HG03039 (cell line): ENCODE data around the gene CERS6.
"Not testable (repeated sequence)": the region's sequence is repeated elsewhere in the genome, so short reads cannot be mapped to it uniquely, and the experiment has no call there.

ENCODE experiments used
- ATAC-seq: cut with Tn5 transposase; IDR thresholded peaks from one replicate; pipeline ENCODE4 v1.9.1; 2021; ENCODE audit warnings: mild to moderate bottlenecking, moderate library complexity; ENCODE audit not compliant: unreplicated experiment

The CERS6 gene, protein sequence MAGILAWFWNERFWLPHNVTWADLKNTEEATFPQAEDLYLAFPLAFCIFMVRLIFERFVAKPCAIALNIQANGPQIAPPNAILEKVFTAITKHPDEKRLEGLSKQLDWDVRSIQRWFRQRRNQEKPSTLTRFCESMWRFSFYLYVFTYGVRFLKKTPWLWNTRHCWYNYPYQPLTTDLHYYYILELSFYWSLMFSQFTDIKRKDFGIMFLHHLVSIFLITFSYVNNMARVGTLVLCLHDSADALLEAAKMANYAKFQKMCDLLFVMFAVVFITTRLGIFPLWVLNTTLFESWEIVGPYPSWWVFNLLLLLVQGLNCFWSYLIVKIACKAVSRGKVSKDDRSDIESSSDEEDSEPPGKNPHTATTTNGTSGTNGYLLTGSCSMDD

DNA sequence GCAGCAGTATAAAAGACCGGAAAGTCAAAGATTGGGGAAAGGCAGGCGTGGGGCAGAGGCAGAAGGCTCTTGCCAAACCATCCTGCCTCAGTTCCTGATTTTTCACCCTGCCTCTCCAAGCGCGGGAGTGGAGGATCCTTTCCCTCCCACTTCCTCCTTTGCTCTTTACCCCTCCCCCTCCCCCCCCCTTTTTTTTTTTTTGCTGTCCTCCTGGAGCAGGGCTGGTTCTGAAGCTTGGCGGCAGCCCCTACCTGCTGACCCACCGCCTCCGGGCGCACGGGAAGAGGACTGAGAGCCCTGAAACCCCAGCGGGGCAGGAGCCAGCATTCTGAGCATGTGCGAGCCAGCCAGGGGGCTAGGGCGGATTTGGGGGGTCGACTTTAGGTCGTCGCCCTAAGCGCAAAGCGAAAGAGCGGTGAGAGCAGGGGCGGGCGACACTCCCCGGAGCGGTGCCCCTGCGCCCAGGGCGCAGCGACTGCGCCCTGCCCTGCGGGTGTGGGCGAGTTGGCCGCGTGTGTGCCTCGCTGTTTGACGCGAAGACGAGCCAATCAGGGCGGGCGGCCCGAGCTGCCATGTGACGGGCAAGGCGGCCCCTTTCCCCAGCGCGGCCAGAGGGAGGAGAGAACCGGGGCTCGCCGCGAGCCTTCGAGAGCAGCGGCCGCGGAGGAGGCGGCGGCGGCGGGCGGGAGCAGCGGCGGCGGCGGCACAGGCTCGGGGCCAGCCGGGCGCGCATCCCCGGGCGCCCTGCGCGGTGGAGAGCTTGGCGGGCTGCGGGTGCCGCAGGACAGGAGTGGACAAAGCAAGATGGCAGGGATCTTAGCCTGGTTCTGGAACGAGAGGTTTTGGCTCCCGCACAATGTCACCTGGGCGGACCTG, at the start of gene CERS6:
TSS of gene CERS6 (plus strand) at position 628 of the 876 bp plus-strand sequence. CDS start at position 805, 177 bp downstream.
- ATAC-seq, result peak; percentile 92

DNA sequence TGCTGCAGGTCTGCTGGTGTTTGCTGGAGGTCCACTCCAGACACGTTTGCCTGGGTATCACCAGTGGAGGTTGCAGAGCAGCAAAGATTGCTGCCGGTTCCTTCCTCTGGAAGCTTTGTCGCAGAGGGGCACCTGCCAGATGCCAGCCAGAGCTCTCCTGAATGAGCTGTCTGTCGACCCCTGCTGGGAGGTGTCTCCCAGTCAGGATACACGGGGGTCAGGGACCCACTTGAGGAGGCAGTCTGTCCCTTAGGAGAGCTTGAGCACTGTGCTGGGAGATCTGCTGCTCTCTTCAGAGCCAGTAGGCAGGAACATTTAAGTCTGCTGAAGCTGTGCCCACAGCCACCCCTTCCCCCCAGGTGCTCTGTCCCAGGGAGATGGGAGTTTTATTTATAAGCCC, 43.8 kb upstream of the CERS6 start:
- not testable (repeated sequence) for ATAC-seq

DNA sequence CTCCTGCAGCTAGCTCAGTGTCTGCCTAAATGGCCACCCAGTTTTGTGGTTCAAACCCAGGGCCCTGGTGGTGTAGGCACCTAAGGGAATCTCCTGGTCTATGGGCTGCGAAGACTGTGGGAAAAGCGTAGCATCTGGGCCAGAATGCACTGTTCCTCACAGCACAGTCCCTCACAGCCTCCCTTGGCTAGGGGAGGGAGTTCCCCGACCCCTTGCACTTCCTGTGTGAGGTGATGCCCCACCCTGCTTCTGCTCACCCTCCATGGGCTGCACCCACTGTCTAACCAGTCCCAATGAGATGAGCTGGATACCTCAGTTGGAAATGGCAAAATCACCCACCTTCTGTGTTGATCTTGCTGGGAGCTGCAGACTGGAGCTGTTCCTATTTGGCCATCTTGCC, 43.0 kb upstream of the CERS6 start:
- ATAC-seq, result not testable (repeated sequence)

DNA sequence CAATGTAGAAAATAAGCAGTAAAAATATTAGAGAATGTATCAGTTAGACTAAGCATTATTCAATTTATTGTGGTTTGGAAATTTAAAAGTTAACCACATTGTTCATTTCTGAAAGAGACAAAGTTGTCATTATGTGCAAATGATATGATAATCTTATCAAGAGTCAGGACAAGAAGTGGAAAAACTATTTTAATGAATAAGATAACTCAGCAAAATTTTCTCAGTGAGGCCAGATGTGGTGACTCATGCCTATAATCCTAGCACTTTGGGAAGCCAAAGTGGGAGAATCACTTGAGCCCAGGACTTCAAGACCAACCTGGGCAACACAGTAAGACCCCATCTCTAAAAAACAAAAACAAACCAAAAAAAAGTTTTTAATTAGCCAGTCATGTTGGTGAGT, 39.5 kb upstream of the CERS6 start:
- no peak for ATAC-seq

DNA sequence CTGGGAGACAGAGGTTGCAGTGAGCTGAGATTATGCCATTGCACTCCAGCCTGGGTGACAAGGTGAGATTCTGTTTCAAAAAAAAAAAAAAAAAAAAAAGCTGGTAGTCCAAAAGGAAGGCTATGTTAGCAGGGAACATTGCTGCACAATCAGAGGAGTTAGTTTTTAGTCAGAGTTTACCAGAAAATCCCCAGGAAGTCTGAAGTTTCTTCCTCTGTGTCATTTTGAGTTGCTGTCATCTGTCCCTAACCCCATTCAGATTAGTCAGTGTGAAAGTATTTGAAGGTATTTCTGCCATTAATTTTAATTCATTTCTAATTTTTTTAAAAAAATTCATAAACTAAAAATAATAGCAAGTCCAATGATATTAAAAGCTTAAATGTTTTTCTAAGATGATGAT, 33.5 kb upstream of the CERS6 start:
- peak; percentile 84 for ATAC-seq

DNA sequence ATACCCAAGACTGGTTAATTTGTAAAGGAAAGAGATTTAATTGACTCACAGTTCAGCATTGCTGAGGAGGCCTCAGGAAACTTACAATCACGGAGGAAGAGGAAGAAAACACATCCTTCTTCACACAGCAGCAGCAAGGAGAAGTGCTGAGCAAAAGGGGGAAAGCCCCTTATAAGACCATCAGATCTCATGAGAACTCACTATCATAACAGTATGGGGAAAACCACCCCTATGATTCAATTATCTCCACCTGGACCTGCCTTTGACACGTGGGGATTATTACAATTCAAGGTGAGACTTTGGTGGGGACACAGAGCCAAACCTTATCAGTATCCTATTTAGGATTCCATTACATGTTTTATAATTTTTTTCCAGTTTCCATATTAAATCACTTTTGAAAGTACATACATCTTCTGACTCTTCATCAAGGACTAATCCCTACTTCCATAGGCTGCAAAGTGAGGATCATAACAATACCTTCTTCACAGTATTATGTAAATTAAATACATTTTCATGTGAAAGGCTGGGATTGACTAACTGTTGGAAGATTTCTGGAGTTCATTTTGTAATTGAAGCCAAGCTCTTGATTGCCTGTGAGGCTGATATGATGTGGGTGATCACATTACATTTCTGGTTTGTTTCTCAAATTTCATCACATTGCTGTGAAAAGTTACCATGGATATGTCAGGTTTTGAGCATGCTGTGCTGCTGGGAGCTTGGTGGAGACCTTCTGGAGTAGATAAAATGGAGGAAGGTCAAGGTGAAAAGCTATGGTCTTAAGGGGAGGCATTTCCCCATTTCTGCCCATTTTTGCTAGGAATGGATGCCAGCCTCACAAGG, 31.7 kb upstream of the CERS6 start:
- ATAC-seq, result no peak

DNA sequence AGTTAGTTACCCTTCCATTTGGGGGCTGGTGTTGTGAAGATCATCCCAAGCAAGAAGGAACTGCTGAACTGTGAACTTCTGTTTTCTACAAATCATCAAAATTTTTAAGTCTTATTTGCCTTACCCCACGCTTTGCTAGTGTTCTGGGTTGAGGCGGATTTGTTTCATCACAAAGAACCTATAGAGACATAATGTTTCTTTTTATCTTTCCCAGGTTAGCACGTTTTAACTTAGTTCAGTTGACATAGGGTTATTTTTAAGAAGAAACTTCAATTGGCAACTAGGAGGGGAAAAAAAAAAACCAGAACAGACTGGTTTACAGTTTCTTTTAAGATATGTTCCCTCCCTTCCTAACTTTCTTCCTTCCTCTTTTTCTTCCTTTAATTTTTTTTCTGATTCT, 31.1 kb upstream of the CERS6 start:
- ATAC-seq, result no peak

DNA sequence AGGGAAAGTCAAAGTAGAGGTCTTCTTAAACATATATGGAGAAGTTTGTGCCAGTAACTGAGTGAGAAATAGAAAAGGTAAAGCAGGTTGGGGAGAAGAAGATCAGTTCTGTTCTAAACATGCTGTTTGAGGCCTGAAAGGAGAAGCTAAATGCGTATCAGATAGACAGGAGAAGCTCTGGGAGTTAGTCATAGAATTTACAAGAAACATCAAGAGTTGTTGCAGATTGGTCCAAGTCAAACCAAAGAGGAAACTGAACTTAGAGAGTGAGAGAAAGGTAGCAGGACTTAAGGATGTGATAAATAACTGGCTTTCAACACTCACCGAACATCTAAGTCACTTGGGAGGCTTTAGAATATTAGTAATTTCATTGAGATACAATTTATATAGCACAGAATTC, 29.2 kb upstream of the CERS6 start:
- ATAC-seq, result no peak

DNA sequence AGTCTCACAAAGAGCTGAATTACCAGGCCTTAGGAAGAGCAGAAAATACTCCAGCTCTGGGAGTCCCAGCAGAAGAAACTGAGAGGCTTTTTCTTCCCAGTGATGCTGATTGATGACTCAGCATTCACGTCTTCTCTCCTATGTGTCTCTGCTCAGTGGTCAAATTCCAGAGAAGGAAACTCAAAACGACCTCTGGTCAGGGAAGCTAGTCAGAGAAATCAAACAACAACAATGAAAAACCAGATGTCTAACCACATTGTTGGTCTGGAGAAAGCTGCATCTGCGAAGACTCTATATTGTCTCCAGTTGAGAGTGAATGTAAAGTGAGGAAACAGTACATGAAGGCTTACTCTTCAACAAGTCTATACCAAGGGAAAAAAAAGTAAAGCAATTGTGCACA, 28.6 kb upstream of the CERS6 start:
- no peak for ATAC-seq

DNA sequence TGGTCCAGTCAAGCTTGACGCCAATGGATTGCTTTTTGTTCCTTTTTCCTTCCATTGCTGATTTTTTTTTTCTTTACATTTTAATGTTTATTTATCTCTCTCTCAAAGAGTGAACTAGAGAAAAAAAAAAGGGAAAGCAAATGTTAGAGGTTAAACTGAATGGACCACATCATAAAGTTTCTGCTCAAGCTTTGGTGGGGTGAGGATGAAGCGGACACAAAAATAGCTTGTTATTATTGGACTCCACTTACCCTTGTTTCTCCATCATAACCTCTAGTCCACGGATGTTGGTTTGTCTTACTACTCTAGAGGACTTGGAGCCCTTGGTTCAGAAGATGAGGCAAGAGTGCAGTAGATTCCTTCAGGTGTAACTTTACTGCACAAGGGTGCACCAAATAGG, 27.6 kb upstream of the CERS6 start:
- ATAC-seq, result no peak

DNA sequence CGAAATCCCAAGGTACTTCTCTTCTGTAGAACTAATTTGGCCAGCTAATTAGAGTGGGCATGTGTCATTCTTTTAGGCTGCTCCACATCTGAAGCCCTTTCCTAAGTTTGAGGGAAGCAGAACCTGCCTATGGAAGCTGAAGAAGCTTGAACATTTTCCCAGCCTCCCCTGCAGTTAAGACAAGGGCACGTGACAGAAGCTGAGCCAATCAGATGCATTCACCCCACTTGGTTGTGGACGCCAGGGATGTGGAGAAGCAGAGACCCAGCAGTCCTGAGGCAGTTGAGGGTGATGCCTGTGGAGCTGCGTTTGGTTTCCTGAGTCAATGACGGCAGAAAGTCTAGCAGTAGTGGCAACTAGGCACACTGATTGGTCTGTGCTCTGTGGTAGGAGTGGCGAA, 26.1 kb upstream of the CERS6 start:
- no peak for ATAC-seq

DNA sequence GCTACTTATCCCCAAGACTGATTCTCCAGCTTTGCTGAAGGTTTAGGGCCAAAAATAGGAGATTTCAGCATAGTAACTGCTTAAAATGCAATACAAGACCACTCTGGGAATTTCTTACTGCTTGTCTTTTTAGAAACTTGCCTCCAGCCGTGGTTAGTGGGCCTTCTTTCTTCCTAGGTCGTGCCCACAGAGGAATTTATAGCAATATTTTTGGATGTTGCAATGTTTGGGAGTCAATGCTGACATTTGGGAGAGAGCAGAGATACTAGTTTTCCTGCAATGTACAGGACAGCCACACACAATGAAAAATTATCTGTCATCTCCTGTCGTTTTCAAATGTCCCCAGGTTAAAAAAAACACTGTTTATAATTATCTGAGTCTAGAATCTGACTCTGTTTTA, 25.6 kb upstream of the CERS6 start:
- ATAC-seq, result no peak

DNA sequence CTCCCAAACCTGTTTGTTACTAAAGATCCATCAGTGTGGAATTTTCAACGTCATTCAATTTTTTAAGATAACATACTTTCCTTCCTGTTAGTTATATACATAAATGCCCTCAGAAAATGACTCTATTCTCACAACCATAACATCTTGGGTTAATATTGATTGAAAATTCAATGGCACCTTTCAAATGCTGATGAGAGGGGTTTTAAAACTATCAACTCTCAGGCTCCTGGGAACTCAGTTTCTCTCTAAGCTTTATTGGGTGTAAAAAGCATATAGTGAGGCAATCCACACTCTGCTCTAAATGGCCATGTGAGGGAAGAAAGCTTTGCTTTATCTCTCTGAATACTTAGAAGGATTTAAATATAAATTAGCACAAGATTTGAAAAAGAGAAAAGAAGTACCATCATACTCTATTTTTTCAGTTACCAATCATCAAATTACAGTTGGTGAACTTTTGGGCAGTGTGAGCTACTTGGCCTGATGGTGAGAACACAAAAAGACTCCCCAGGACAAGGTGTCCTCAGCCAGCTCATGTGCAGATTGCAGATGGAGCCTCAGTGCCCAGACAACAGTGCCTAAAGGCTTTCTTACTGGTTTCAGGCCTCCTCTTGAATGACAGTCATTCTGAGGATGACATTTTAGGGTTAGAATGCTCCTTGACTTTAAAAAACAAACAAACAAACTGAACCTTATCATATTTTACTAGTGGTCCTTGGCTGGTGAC, 24.6 kb upstream of the CERS6 start:
- ATAC-seq, result no peak

DNA sequence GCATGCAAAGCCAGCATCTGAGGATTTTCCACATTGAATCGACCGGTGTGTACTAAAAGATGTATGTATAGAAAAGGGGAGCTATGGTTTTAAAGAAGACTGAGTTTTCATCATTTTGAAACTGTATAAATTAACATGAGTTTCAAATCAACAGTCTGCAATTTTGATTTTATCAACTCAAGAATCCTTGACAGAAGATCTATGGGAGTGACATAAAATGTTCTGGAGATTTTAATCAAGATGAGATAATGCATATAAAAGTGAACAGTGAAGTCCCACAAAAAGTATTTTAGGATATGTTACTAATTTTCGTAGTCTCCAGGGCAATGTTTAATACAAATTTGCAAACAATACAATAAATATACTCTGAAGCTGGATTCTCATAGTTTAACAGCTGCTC, 24.0 kb upstream of the CERS6 start:
- no peak for ATAC-seq

DNA sequence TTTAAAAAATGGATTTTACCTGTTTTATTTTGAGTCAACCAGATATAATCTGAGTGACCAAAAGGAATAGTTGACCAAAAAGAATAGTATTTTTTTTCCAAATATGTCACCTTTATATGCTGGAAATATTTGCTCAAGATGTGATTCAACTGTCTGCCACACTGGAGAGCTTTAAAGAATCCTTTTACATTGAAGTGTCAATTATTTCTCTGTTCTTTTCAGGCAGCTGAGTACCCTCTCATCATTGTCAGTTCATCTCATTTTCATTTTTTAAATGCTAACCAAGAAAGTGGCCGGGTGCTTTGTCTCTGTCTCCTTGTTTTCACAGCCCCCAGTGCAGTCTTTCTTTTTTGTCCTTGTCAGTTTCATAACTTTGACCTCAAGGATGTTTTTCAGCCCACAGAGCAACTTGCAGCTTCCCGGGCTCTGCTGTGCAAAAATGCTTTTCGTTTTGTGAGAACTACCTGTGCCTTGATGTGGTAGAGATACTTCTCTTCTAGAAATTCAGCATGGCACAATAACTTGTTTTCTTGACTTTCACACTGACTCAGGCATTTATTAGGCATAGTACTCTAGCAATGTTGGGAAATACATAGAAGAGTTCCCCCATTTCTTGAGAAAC, 23.4 kb upstream of the CERS6 start:
- no peak for ATAC-seq

DNA sequence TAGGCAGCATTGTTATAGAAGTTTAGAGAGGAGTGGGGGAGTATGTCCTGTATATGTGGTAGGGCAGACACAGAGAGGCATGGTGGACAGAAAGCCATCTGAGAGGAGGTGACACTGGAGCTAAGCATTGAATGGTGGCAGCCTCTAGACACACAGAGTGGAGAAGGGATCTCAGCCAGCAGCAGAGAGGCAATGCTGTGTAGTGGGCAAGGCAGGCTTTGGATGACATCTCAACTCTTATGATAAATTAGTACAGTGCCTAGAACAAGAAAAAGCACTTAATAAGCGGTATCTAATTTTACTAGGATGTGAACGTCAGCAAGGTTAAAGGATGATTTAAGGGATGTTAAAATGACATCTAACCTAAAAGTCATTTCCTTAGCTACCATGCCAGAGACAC, 22.5 kb upstream of the CERS6 start:
- ATAC-seq, result no peak

DNA sequence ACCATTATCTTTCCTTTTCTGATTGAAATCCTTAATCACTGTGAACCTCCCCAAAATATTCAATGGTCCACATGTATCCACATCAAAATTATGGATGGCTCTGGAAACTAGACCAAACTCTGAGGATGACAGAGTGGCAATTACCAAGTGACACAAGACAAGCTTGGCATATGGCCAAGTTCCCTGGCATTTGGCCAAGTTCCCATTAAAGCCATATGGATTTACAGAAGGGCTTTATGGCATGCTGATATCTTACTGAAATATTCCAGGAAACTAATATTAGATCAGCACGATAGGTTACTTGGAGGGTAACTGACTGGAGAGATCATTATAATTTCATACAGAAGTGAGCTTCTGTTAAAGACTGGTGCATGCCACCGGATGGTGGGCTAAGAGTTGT, 21.9 kb upstream of the CERS6 start:
- no peak for ATAC-seq

DNA sequence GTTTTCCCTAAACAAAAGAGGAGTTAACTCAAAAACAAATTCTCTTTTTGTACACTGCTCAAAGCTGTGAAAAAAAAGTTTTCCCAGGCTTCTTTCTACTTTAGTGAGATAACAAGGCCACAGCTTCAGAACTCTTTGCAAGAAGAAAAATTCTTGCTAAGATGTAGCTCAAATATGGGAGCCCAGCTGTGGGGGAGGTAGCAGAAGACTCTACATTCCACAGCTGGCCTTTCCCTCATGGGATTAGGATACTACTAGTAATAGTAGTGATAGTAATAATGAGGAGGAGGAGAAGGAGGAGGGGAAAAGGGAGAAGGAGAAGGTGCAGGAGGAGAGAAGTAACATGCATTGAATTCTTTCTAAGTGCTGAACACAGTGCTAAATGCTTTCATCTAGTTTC, 19.2 kb upstream of the CERS6 start:
- no peak for ATAC-seq

DNA sequence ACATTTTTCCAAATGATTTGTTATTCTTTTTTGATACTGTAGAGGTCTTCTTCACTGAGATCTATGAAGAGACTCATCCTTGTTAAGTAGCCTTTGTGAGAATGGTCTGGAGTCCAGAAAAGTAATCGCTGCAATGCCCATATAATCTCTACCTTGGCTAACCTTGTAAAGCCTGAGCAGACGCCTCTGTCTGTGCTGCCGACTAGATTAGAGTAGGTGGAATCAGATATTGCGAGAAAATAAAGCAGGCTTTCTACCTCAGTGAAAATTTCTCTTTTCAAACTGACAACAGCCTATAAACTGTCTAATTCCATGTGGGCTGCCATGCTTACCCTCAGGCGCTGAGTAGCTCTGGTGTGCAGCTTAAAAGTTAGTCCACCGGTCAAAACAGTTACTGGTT, 17.5 kb upstream of the CERS6 start:
- no peak for ATAC-seq

DNA sequence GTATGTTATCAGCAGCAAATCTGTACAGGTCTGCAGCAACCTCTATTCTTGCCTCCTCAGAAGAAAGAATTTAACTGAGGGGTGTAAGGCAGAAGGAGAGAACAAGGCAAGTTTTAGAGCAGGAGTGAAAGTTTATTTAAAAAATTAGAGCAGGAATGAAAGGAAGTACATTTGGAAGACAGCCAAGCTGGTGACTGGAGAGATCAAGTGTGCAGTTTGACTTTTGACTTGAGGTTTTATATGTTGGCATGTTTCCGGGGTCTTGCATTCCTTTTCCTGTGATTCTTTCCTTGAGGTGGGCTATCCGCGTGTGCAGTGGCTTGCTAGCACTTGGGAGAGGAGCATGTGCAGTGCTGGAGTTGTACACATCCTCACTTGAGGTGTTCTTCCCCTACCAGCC, 16.5 kb upstream of the CERS6 start:
- no peak for ATAC-seq
